OCI-LY1 (cell line): ENCODE measurements around the gene FGD4.

Source experiments
- H2AFZ ChIP-seq: fragments of 200-600 bp; sonication (generic), shearing (Covaris generic); 2 replicates; pipeline ENCODE4 v1.6.0; 2014; ENCODE audit warnings: antibody characterized with exemption, mild to moderate bottlenecking, low read length
- H3F3A ChIP-seq: fragments of 200-600 bp; sonication (generic), shearing (Covaris generic); 2 replicates; pipeline ENCODE4 v1.6.0; 2014; ENCODE audit warnings: mild to moderate bottlenecking, antibody characterized with exemption, low read length, moderate library complexity; ENCODE audit not compliant: insufficient read depth
- H3K27ac ChIP-seq: fragments of 200-600 bp; sonication (generic); 2 replicates; pipeline ENCODE4 v1.5.1; 2014; ENCODE audit warnings: low read length, mixed run types, mild to moderate bottlenecking, low read depth; ENCODE audit not compliant: poor library complexity, severe bottlenecking
- H3K27me3 ChIP-seq: fragments of 200-600 bp; sonication (generic); 2 replicates; pipeline ENCODE4 v1.6.0; 2014; ENCODE audit warnings: antibody characterized with exemption, mild to moderate bottlenecking, low read length, moderate library complexity; ENCODE audit not compliant: insufficient read depth
- H3K36me3 ChIP-seq: fragments of 200-600 bp; sonication (generic); 2 replicates; pipeline ENCODE4 v1.6.1; 2014; ENCODE audit warnings: mild to moderate bottlenecking, antibody characterized with exemption, low read length, moderate library complexity, mixed read lengths; ENCODE audit not compliant: insufficient read depth
- H3K4me1 ChIP-seq: fragments of 200-600 bp; sonication (generic); 2 replicates; pipeline ENCODE4 v1.5.1; 2014; ENCODE audit warnings: mild to moderate bottlenecking, low read length, moderate library complexity; ENCODE audit not compliant: insufficient read depth, severe bottlenecking
- H3K4me2 ChIP-seq: fragments of 200-600 bp; sonication (generic), shearing (Covaris generic); 2 replicates; pipeline ENCODE4 v1.6.1; 2014; ENCODE audit warnings: low read length
- H3K4me3 ChIP-seq: fragments of 200-600 bp; sonication (generic); 2 replicates; pipeline ENCODE4 v1.5.1; 2014; ENCODE audit warnings: low read length, low read depth, mild to moderate bottlenecking, mixed read lengths; ENCODE audit not compliant: poor library complexity, severe bottlenecking
- H3K79me2 ChIP-seq: fragments of 200-600 bp; shearing (Covaris generic); 2 replicates; pipeline ENCODE4 v1.6.1; 2016; ENCODE audit warnings: mixed run types, low read length, mixed read lengths; ENCODE audit not compliant: insufficient read depth
- H3K9ac ChIP-seq: fragments of 200-600 bp; sonication (generic), shearing (Covaris generic); 2 replicates; pipeline ENCODE4 v1.6.1; 2014; ENCODE audit warnings: mild to moderate bottlenecking, low read length, mixed read lengths
- H3K9me2 ChIP-seq: fragments of 200-600 bp; sonication (generic), shearing (Covaris generic); 2 replicates; pipeline ENCODE4 v1.6.1; 2014; ENCODE audit warnings: low read depth, mild to moderate bottlenecking, low read length, mixed read lengths
- H3K9me3 ChIP-seq: fragments of 200-600 bp; shearing (Covaris generic); 2 replicates; pipeline ENCODE4 v1.6.1; 2014; ENCODE audit warnings: low read length, mixed read lengths
- H4K20me1 ChIP-seq: fragments of 200-600 bp; sonication (generic), shearing (Covaris generic); 2 replicates; pipeline ENCODE4 v1.6.0; 2016; ENCODE audit warnings: mild to moderate bottlenecking, low read length; ENCODE audit not compliant: insufficient read depth
- EZH2 ChIP-seq: fragments of 200-600 bp; sonication (generic), shearing (Covaris generic); IDR thresholded peaks from 2 replicates; pipeline ENCODE4 v1.8.0; 2017; ENCODE audit warnings: borderline replicate concordance, mixed run types, mild to moderate bottlenecking, antibody characterized with exemption, low read length, moderate library complexity, mixed read lengths
- TF ChIP-seq, protein P1 (sequence below): fragments of 200-600 bp; sonication (generic), shearing (Covaris generic); IDR thresholded peaks from 2 replicates; pipeline ENCODE4 v1.5.1; 2017; ENCODE audit warnings: mild to moderate bottlenecking, antibody characterized with exemption, low read length, moderate library complexity, mixed read lengths

FGD4 gene

DNA sequence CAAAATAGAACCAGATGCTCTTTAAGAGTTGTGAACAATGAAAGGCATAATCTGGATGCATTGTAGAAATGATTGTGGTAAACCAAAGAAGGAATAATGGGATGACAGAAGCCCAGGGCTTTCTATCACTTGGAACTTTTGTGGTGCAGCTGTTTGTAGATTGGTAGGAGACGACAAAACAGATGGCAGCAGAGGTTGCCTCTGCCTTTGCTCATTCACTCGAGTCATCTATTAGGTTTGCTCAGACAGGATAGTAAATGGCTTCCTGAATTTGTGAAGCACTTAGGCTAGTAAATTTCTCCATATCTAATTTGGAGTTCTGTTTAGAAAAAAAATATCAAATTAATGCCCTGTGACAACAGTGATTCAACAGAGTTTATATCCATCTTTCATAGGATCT is 78.4 kb downstream of the FGD4 start:
- H3K9me3 ChIP-seq: no peaks in the 10 kb centered on the region
- H3K36me3 ChIP-seq: no peaks in the 10 kb centered on the region
- peak overlapping the region; percentile 7; the same call in 1 of the 2 replicates for H3K9ac ChIP-seq
- H2AFZ ChIP-seq: peak overlapping the region; percentile 15; the same call in 1 of the 2 replicates
- no peaks in the 10 kb centered on the region for H3K79me2 ChIP-seq
- peak overlapping the region; percentile 6 for H3K4me3 ChIP-seq
- TF ChIP-seq, protein P1, sequence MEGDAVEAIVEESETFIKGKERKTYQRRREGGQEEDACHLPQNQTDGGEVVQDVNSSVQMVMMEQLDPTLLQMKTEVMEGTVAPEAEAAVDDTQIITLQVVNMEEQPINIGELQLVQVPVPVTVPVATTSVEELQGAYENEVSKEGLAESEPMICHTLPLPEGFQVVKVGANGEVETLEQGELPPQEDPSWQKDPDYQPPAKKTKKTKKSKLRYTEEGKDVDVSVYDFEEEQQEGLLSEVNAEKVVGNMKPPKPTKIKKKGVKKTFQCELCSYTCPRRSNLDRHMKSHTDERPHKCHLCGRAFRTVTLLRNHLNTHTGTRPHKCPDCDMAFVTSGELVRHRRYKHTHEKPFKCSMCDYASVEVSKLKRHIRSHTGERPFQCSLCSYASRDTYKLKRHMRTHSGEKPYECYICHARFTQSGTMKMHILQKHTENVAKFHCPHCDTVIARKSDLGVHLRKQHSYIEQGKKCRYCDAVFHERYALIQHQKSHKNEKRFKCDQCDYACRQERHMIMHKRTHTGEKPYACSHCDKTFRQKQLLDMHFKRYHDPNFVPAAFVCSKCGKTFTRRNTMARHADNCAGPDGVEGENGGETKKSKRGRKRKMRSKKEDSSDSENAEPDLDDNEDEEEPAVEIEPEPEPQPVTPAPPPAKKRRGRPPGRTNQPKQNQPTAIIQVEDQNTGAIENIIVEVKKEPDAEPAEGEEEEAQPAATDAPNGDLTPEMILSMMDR: no peak
- no peak for TF ChIP-seq EZH2
- peaks cover 63% of the 10 kb centered on the region for H3K4me1 ChIP-seq
- peak overlapping the region; percentile 43 for H3K4me2 ChIP-seq
- no peaks in the 10 kb centered on the region for H3K9me2 ChIP-seq
- H3K27me3 ChIP-seq: no peaks in the 10 kb centered on the region
- no peaks in the 10 kb centered on the region for H4K20me1 ChIP-seq
- no peaks in the 10 kb centered on the region for H3F3A ChIP-seq
- H3K27ac ChIP-seq: peak overlapping the region; percentile 65

GRCh38 chr12:32478166-32478565 is 78.8 kb downstream of the FGD4 start:
- no peaks in the 10 kb centered on the region for H3F3A ChIP-seq
- no peaks in the 10 kb centered on the region for H3K9me2 ChIP-seq
- no peaks in the 10 kb centered on the region for H3K9me3 ChIP-seq
- no peaks in the 10 kb centered on the region for H3K36me3 ChIP-seq
- no peaks in the 10 kb centered on the region for H4K20me1 ChIP-seq
- peaks cover 68% of the 10 kb centered on the region for H3K4me1 ChIP-seq
- H3K27ac ChIP-seq: peak overlapping the region; percentile 65
- H3K79me2 ChIP-seq: no peaks in the 10 kb centered on the region
- TF ChIP-seq, protein P1: no peak
- TF ChIP-seq EZH2: no peak
- peak overlapping the region; percentile 6 for H3K4me3 ChIP-seq
- no peaks in the 10 kb centered on the region for H3K27me3 ChIP-seq
- peak overlapping the region; percentile 15; the same call in 1 of the 2 replicates for H2AFZ ChIP-seq
- peak overlapping the region; percentile 7; the same call in 1 of the 2 replicates for H3K9ac ChIP-seq
- peak overlapping the region; percentile 43 for H3K4me2 ChIP-seq

DNA sequence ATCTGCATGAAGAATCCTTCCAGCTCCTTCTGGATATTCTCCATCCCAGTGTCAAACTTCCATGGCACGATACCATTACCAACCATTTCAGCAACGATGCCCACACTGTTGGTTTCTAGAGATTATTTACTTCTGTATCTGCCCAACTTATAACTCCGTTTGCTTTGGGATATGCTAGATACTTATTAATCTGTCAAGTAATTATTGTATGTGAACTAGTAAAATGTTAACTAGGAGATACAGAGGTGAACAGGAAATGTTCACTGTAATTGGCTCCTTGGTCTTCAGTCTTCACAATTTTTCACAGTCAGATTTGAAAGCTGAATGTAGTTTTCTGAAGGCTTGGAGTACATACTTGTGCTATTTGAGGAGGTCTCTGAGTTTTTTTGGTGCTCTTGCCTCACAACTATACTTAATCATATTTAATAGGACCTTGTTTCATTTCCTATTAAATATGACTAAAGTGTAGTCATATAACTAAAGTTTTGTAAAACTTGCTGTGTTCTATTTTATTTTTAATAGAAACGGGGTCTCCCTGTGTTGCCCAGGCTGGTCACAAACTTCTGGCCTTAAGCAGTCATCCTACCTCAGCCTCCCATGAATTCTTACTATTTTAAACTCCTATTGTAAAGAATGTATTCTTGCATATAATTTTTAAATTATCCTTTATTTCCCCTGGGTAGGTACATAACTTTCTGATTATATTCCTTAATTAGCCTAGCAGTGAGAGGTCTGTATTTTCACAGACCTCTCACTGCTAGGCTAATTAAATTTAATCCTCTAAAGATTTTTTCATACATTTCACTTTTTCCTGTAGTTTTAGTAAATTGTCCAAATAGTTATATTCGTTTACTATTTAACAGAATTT is 79.7 kb downstream of the FGD4 start:
- peaks cover 77% of the 10 kb centered on the region for H3K4me1 ChIP-seq
- no peaks in the 10 kb centered on the region for H3K9me2 ChIP-seq
- no peaks in the 10 kb centered on the region for H4K20me1 ChIP-seq
- H3K4me2 ChIP-seq: no peak overlapping the region
- H3K9me3 ChIP-seq: no peaks in the 10 kb centered on the region
- H3K36me3 ChIP-seq: no peaks in the 10 kb centered on the region
- peak overlapping the region; percentile 65 for H3K27ac ChIP-seq
- no peak for TF ChIP-seq EZH2
- TF ChIP-seq, protein P1: no peak
- no peaks in the 10 kb centered on the region for H3K79me2 ChIP-seq
- H3F3A ChIP-seq: no peaks in the 10 kb centered on the region
- H3K9ac ChIP-seq: no peak overlapping the region
- H2AFZ ChIP-seq: no peak overlapping the region
- no peak overlapping the region for H3K4me3 ChIP-seq
- H3K27me3 ChIP-seq: no peaks in the 10 kb centered on the region
